Mesenchymal stem cell (in vitro differentiated cells and primary cell): Measurements from ENCODE around the gene LSM4.
A peak's percentile ranks its signal among the peaks of the same experiment; 100 is the strongest.

Source experiments
- DNase-seq: peaks from one replicate; pipeline ENCODE4 v3.0.0-alpha.2; 2013
- H2AFZ ChIP-seq: one replicate; pipeline ENCODE4 v1.6.1; 2013; ENCODE audit warnings: low read depth, mild to moderate bottlenecking, control low read depth, inconsistent platforms, low read length, moderate library complexity
- H2AK5ac ChIP-seq: 2 replicates; pipeline ENCODE4 v1.6.1; 2013; ENCODE audit warnings: low read length, moderate library complexity, mild to moderate bottlenecking, inconsistent platforms; ENCODE audit not compliant: severe bottlenecking
- H2BK120ac ChIP-seq: one replicate; pipeline ENCODE4 v1.6.1; 2013; ENCODE audit warnings: low read depth, mild to moderate bottlenecking, inconsistent platforms, low read length, moderate library complexity
- H2BK12ac ChIP-seq, 2 experiments: one replicate each; pipeline ENCODE4 v1.6.1; 2013; ENCODE audit warnings: inconsistent platforms in 2 of 2, low read length in 2 of 2, mild to moderate bottlenecking in 2 of 2, moderate library complexity in 2 of 2, control low read depth in 1 of 2
- H2BK15ac ChIP-seq: one replicate; pipeline ENCODE4 v1.6.1; 2013; ENCODE audit warnings: mild to moderate bottlenecking, low read depth, inconsistent platforms; ENCODE audit not compliant: poor library complexity, severe bottlenecking
- H2BK5ac ChIP-seq: 2 replicates; pipeline ENCODE4 v1.6.1; 2013; ENCODE audit warnings: low read depth, mild to moderate bottlenecking, low read length, control low read depth, inconsistent platforms; ENCODE audit not compliant: poor library complexity, severe bottlenecking
- H3K14ac ChIP-seq, 2 experiments: one replicate each; pipeline ENCODE4 v1.6.1; 2013; ENCODE audit warnings: inconsistent platforms in 2 of 2, low read length in 2 of 2, control low read depth in 1 of 2, mild to moderate bottlenecking in 1 of 2, moderate library complexity in 1 of 2
- H3K18ac ChIP-seq, 2 experiments: one replicate each; pipeline ENCODE4 v1.6.1; 2013; ENCODE audit warnings: inconsistent platforms in 2 of 2, low read length in 2 of 2, control low read depth in 1 of 2, low read depth in 1 of 2, mild to moderate bottlenecking in 1 of 2
- H3K23ac ChIP-seq, 2 experiments: one replicate each; pipeline ENCODE4 v1.6.1; 2013; ENCODE audit warnings: inconsistent platforms in 2 of 2, low read length in 2 of 2, mild to moderate bottlenecking in 2 of 2, moderate library complexity in 2 of 2, control low read depth in 1 of 2
- H3K27ac ChIP-seq: 2 replicates; pipeline ENCODE4 v1.5.1; 2013; ENCODE audit warnings: mild to moderate bottlenecking, moderate library complexity, low read length, control low read depth, inconsistent platforms; ENCODE audit not compliant: poor library complexity, severe bottlenecking
- H3K27me3 ChIP-seq, 2 experiments: 2 replicates each; pipeline versions ENCODE4 v1.6.1 to v1.7.0; 2013; ENCODE audit warnings: low read length in 2 of 2, mild to moderate bottlenecking in 2 of 2, moderate library complexity in 2 of 2, control low read depth in 1 of 2, inconsistent platforms in 1 of 2; ENCODE audit not compliant: control insufficient read depth in 1 of 2, insufficient read depth in 1 of 2
- H3K36me3 ChIP-seq, 2 experiments: 2 replicates each; pipeline versions ENCODE4 v1.6.1 to v1.7.0; 2013; ENCODE audit warnings: low read length in 2 of 2, control low read depth in 1 of 2, inconsistent platforms in 1 of 2, low read depth in 1 of 2, mild to moderate bottlenecking in 1 of 2; ENCODE audit not compliant: insufficient read depth in 2 of 2, control insufficient read depth in 1 of 2
- H3K4ac ChIP-seq, 2 experiments: one replicate each; pipeline ENCODE4 v1.6.1; 2013; ENCODE audit warnings: inconsistent platforms in 2 of 2, low read length in 2 of 2, mild to moderate bottlenecking in 2 of 2, moderate library complexity in 2 of 2, control low read depth in 1 of 2, low read depth in 1 of 2
- H3K4me1 ChIP-seq: 2 replicates; pipeline ENCODE4 v1.6.1; 2013; ENCODE audit warnings: low read depth, low read length, control low read depth; ENCODE audit not compliant: control insufficient read depth, insufficient read depth
- H3K4me2 ChIP-seq: 2 replicates; pipeline ENCODE4 v1.6.1; 2013; ENCODE audit warnings: low read length, mild to moderate bottlenecking, inconsistent platforms; ENCODE audit not compliant: poor library complexity, severe bottlenecking
- H3K4me3 ChIP-seq, 2 experiments: 2 replicates each; pipeline versions ENCODE4 v1.5.1 to v1.7.0; 2013; ENCODE audit warnings: low read length in 2 of 2, mild to moderate bottlenecking in 2 of 2, control low read depth in 1 of 2, low read depth in 1 of 2; ENCODE audit not compliant: insufficient read depth in 1 of 2
- H3K79me1 ChIP-seq: replicated peaks from 2 replicates; pipeline ENCODE4 v1.6.1; 2013; ENCODE audit warnings: mild to moderate bottlenecking, control low read depth, low read length, inconsistent platforms; ENCODE audit not compliant: poor library complexity, severe bottlenecking
- H3K9ac ChIP-seq: 2 replicates; pipeline ENCODE4 v1.7.0; 2013; ENCODE audit warnings: mild to moderate bottlenecking, low read length, moderate library complexity
- H3K9me3 ChIP-seq: 2 replicates; pipeline ENCODE4 v1.7.0; 2013; ENCODE audit warnings: mild to moderate bottlenecking, low read length; ENCODE audit not compliant: control insufficient read depth
- H4K8ac ChIP-seq: one replicate; pipeline ENCODE4 v1.6.1; 2013; ENCODE audit warnings: inconsistent platforms, mild to moderate bottlenecking, low read length, moderate library complexity
- H4K91ac ChIP-seq: one replicate; pipeline ENCODE4 v1.6.1; 2013; ENCODE audit warnings: mild to moderate bottlenecking, low read length, inconsistent platforms
- WGBS: methylation state at CpG from one replicate; pipeline ENCODE4 v1.1.7; 2013; ENCODE audit warnings: mixed read lengths; 5-methylcytosine and 5-hydroxymethylcytosine counted together

The LSM4 gene

GRCh38 chr19:18309525-18310064 is 13.3 kb downstream of the LSM4 start:
- no peak overlapping the region for H3K23ac ChIP-seq
- WGBS = 97% methylated on average over 33 of the region's 33 CpGs

GRCh38 chr19:18308948-18309325 is 13.9 kb downstream of the LSM4 start:
- Histone ChIP-seq H4K91ac (no peak overlapping the region), H3K4ac (no peak overlapping the region), H2AFZ (no peak overlapping the region), H3K23ac (no peak overlapping the region), H3K79me1 (peaks cover 18% of the 10 kb centered on the region), H3K4me1 (peaks cover 22% of the 10 kb centered on the region), H3K27me3 (no peaks in the 10 kb centered on the region), H2BK12ac (no peak overlapping the region), H2BK5ac (no peak overlapping the region), H3K36me3 (peaks cover 29 to 76% of the 10 kb centered on the region in 2 experiments), H4K8ac (no peak overlapping the region), H3K27ac (no peak overlapping the region), H2BK120ac (no peak overlapping the region), H3K9ac (no peak overlapping the region), H3K9me3 (no peaks in the 10 kb centered on the region), H3K18ac (no peak overlapping the region), H3K4me2 (no peak overlapping the region), H2AK5ac (no peak overlapping the region), H2BK15ac (no peak overlapping the region), H3K14ac (no peak overlapping the region), H3K4me3 (no peak overlapping the region)
- no peak for DNase-seq
- WGBS = 85% methylated on average over 7 of the region's 7 CpGs

More at GRCh38 chr19:18309525-18310064, 13.3 kb downstream of the LSM4 start:
- Histone ChIP-seq H3K14ac (no peak overlapping the region), H4K8ac (no peak overlapping the region), H3K4me1 (peaks cover 17% of the 10 kb centered on the region), H2BK120ac (no peak overlapping the region), H2AFZ (no peak overlapping the region), H3K4me2 (no peak overlapping the region), H3K36me3 (peaks cover 32 to 82% of the 10 kb centered on the region in 2 experiments), H4K91ac (peak overlapping the region; percentile 25), H3K4ac (no peak overlapping the region), H2BK5ac (no peak overlapping the region), H3K18ac (no peak overlapping the region), H3K9me3 (no peaks in the 10 kb centered on the region), H3K4me3 (no peak overlapping the region), H3K27ac (no peak overlapping the region), H2AK5ac (no peak overlapping the region), H2BK12ac (no peak overlapping the region), H3K79me1 (peaks cover 21% of the 10 kb centered on the region), H3K27me3 (no peaks in the 10 kb centered on the region), H2BK15ac (no peak overlapping the region), H3K9ac (no peak overlapping the region)
- no peak for DNase-seq

- peaks cover 26% of the 10 kb centered on the region for H3K4me1 ChIP-seq
- no peak overlapping the region for H2BK5ac ChIP-seq
- H3K9ac ChIP-seq = no peak overlapping the region
- H3K36me3 ChIP-seq = peaks cover 29 to 72% of the 10 kb centered on the region in 2 experiments
- no peak overlapping the region for H3K14ac ChIP-seq
- H3K4ac ChIP-seq = no peak overlapping the region
- no peak overlapping the region for H3K27ac ChIP-seq
- peaks cover 18% of the 10 kb centered on the region for H3K79me1 ChIP-seq
- no peak overlapping the region for H3K18ac ChIP-seq
- H2BK12ac ChIP-seq = no peak overlapping the region
- H2BK15ac ChIP-seq = no peak overlapping the region
- H2BK120ac ChIP-seq = no peak overlapping the region
- no peaks in the 10 kb centered on the region for H3K27me3 ChIP-seq
- no peak overlapping the region for H4K8ac ChIP-seq
- no peak overlapping the region for H3K4me2 ChIP-seq
- peak overlapping the region; percentile 30 for H4K91ac ChIP-seq
- H3K23ac ChIP-seq = no peak overlapping the region
- WGBS = 95% methylated on average over 19 of the region's 20 CpGs
- peak overlapping the region in 1 of 2 experiments; percentile 9 for H3K4me3 ChIP-seq
- no peak overlapping the region for H2AFZ ChIP-seq
- no peaks in the 10 kb centered on the region for H3K9me3 ChIP-seq
- H2AK5ac ChIP-seq = no peak overlapping the region
- DNase-seq = no peak
Observed at GRCh38 chr19:18308051-18308947, 14.6 kb downstream of the LSM4 start.

GRCh38 chr19:18307271-18307681 is 15.6 kb downstream of the LSM4 start:
- Histone ChIP-seq H3K9me3 (no peaks in the 10 kb centered on the region), H2BK12ac (peak overlapping the region in 1 of 2 experiments; percentile 9), H3K36me3 (peaks cover 25 to 69% of the 10 kb centered on the region in 2 experiments), H4K8ac (no peak overlapping the region), H2BK120ac (no peak overlapping the region), H3K79me1 (peaks cover 14% of the 10 kb centered on the region), H3K9ac (no peak overlapping the region), H4K91ac (peak overlapping the region; percentile 34), H2BK15ac (no peak overlapping the region), H2AK5ac (no peak overlapping the region), H3K14ac (no peak overlapping the region), H2AFZ (no peak overlapping the region), H3K4me3 (no peak overlapping the region), H3K4me2 (no peak overlapping the region), H3K27me3 (no peaks in the 10 kb centered on the region), H3K23ac (no peak overlapping the region), H3K4ac (no peak overlapping the region), H2BK5ac (no peak overlapping the region), H3K4me1 (peaks cover 30% of the 10 kb centered on the region), H3K18ac (no peak overlapping the region), H3K27ac (no peak overlapping the region)
- WGBS = 95% methylated on average over 19 of the region's 19 CpGs
- no peak for DNase-seq
